ENCODE measurements around the gene IL17C.

GRCh38 chr16:88651276-88651988 lies 13.1 kb downstream of the IL17C start:
- TF ChIP-seq CTCF (IDR thresholded peaks at IDR 0.05; ENCODE audit: low read length) (no peak), EZH2 (IDR thresholded peaks at IDR 0.05; ENCODE audit: borderline replicate concordance, low read length) (no peak)
